GM21447 (cell line): Measurements from ENCODE around the gene KHDRBS2.
"Not testable (repeated sequence)": the region's sequence is repeated elsewhere in the genome, so short reads cannot be mapped to it uniquely, and the experiment has no call there.

ENCODE experiments used
- ATAC-seq: cut with Tn5 transposase; IDR thresholded peaks from one replicate; pipeline ENCODE4 v1.9.1; 2021; ENCODE audit not compliant: unreplicated experiment

KHDRBS2 gene

GRCh38 chr6:61886608-61887259 lies 399.3 kb downstream of the KHDRBS2 start:
- ATAC-seq: no peak

- ATAC-seq: no peak
Observed at GRCh38 chr6:61869632-61870400, 416.2 kb downstream of the KHDRBS2 start.

- no peak for ATAC-seq
Observed at GRCh38 chr6:61868507-61869080, 417.4 kb downstream of the KHDRBS2 start.

- ATAC-seq: no peak
Observed at GRCh38 chr6:61867635-61868034, 418.4 kb downstream of the KHDRBS2 start.

GRCh38 chr6:61857541-61857940 lies 428.5 kb downstream of the KHDRBS2 start:
- ATAC-seq: no peak

GRCh38 chr6:61841958-61842357 lies 444.1 kb downstream of the KHDRBS2 start:
- no peak for ATAC-seq

GRCh38 chr6:61835237-61835636 lies 450.8 kb downstream of the KHDRBS2 start:
- ATAC-seq: no peak

- no peak for ATAC-seq
Observed at GRCh38 chr6:61833176-61833755, 452.8 kb downstream of the KHDRBS2 start.

- ATAC-seq: no peak
Observed at GRCh38 chr6:61817716-61818115, 468.3 kb downstream of the KHDRBS2 start.

- ATAC-seq: no peak
Observed at GRCh38 chr6:61810047-61810446, 476.0 kb downstream of the KHDRBS2 start.

GRCh38 chr6:61809004-61809595 lies 476.9 kb downstream of the KHDRBS2 start:
- peak; percentile 76 for ATAC-seq

- ATAC-seq: no peak
Observed at GRCh38 chr6:61787998-61788397, 498.0 kb downstream of the KHDRBS2 start.

- not testable (repeated sequence) for ATAC-seq
Observed at GRCh38 chr6:61769446-61769845, 516.6 kb downstream of the KHDRBS2 start.

GRCh38 chr6:61755739-61756138 lies 530.3 kb downstream of the KHDRBS2 start:
- ATAC-seq: no peak

- ATAC-seq: no peak
Observed at GRCh38 chr6:61751986-61752385, 534.0 kb downstream of the KHDRBS2 start.

- no peak for ATAC-seq
Observed at GRCh38 chr6:61745994-61746393, 540.0 kb downstream of the KHDRBS2 start.

- no peak for ATAC-seq
Observed at GRCh38 chr6:61711849-61712248, 574.2 kb downstream of the KHDRBS2 start.

GRCh38 chr6:61688165-61688564 lies 597.9 kb downstream of the KHDRBS2 start:
- no peak for ATAC-seq

- ATAC-seq: no peak
Observed at GRCh38 chr6:61682562-61682961, 603.5 kb downstream of the KHDRBS2 start.

- no peak for ATAC-seq
Observed at GRCh38 chr6:61679625-61680024, 606.4 kb downstream of the KHDRBS2 start.

- ATAC-seq: no peak
Observed at GRCh38 chr6:61675734-61676133, 610.3 kb downstream of the KHDRBS2 start.
